Measurements from ENCODE around the gene NEDD4L. TPM values are rescaled to one million over a fixed set of nuclear protein-coding genes. Genes with fewer than 3 reads are reported as not detected.

The NEDD4L gene
- total and polyA plus RNA-seq, 4 experiments from 2014 or later = 2.8 to 4.1 (median 3.8) TPM

- no peak for DNase-seq
- intact Hi-C loops (cut with micrococcal nuclease) = no loop called here
- Histone ChIP-seq H3K4me3 (ENCODE audit: low read length in 2 of 2) (no peak overlapping the region), H3K9me3 (ENCODE audit: control insufficient read depth in 1 of 2, low read length in 2 of 2) (no peaks in the 10 kb centered on the region), H3K27me3 (ENCODE audit: insufficient read depth, low read length) (no peaks in the 10 kb centered on the region), H3K4me1 (ENCODE audit: insufficient read depth, low read length) (no peaks in the 10 kb centered on the region), H3K27ac (ENCODE audit: low read depth, low read length) (no peak overlapping the region), H3K36me3 (ENCODE audit: insufficient read depth, low read length) (no peaks in the 10 kb centered on the region)
- Mint-ChIP-seq H3K27ac (no peak overlapping the region), H3K9me3 (no peaks in the 10 kb centered on the region), H3K4me1 (no peaks in the 10 kb centered on the region), H3K36me3 (no peaks in the 10 kb centered on the region), H3K4me3 (no peak overlapping the region), H3K27me3 (peaks cover 2 to 20% of the 10 kb centered on the region in 2 donors)
- ChIA-PET CTCF (ENCODE audit: partially characterized antibody) (no interaction called here), POLR2A (ENCODE audit: partially characterized antibody) (no interaction called here)
Measured at GRCh38 chr18:58061349-58061748, 17.3 kb downstream of the NEDD4L start.

GRCh38 chr18:58064406-58064998, 20.5 kb downstream of the NEDD4L start:
- H3K4me3 Mint-ChIP-seq = no peak overlapping the region
- DNase-seq = no peak
- no peak overlapping the region for H3K4me3 ChIP-seq (ENCODE audit: low read length in 2 of 2)
- no peak overlapping the region for H3K27ac Mint-ChIP-seq
- H3K4me1 ChIP-seq (ENCODE audit: insufficient read depth, low read length) = no peaks in the 10 kb centered on the region
- ChIA-PET POLR2A (ENCODE audit: partially characterized antibody) (interaction anchor here (0.5 kb wide), 1 partner anchor 87 kb away, joined by 3 read pairs; no protein-coding TSS in a partner anchor), CTCF (ENCODE audit: partially characterized antibody) (interaction anchor here (1.1 to 1.4 kb wide), 2 partner anchors 10 to 11 kb away, joined by 3 read pairs; no protein-coding TSS in a partner anchor)
- no peaks in the 10 kb centered on the region for H3K27me3 ChIP-seq (ENCODE audit: insufficient read depth, low read length)
- no peaks in the 10 kb centered on the region for H3K4me1 Mint-ChIP-seq
- no peak overlapping the region for H3K27ac ChIP-seq (ENCODE audit: low read depth, low read length)
- H3K9me3 Mint-ChIP-seq = peaks cover 0 to 2% (median 0%) of the 10 kb centered on the region in 8 donors
- H3K36me3 ChIP-seq (ENCODE audit: insufficient read depth, low read length) = no peaks in the 10 kb centered on the region
- intact Hi-C loops (cut with micrococcal nuclease) = no loop called here
- peaks cover 2 to 27% of the 10 kb centered on the region in 2 donors for H3K27me3 Mint-ChIP-seq
- H3K9me3 ChIP-seq (ENCODE audit: control insufficient read depth in 1 of 2, low read length in 2 of 2) = no peaks in the 10 kb centered on the region
- H3K36me3 Mint-ChIP-seq = no peaks in the 10 kb centered on the region

- peaks cover 2 to 25% of the 10 kb centered on the region in 2 donors for H3K27me3 Mint-ChIP-seq
- POLR2A ChIA-PET (ENCODE audit: partially characterized antibody) = no interaction called here
Measured at GRCh38 chr18:58065956-58066355, 21.9 kb downstream of the NEDD4L start.

GRCh38 chr18:58067601-58068000, 23.6 kb downstream of the NEDD4L start:
- Mint-ChIP-seq H3K27me3 (peaks cover 0 to 22% of the 10 kb centered on the region in 2 donors), H3K4me1 (no peaks in the 10 kb centered on the region), H3K27ac (no peak overlapping the region), H3K36me3 (no peaks in the 10 kb centered on the region), H3K9me3 (peaks cover 0 to 2% (median 0%) of the 10 kb centered on the region in 8 donors), H3K4me3 (no peak overlapping the region)
- H3K27me3 ChIP-seq (ENCODE audit: insufficient read depth, low read length) = no peaks in the 10 kb centered on the region
- no peak overlapping the region for H3K27ac ChIP-seq (ENCODE audit: low read depth, low read length)
- no peak overlapping the region for H3K4me3 ChIP-seq (ENCODE audit: low read length in 2 of 2)
- no peak for DNase-seq
- H3K9me3 ChIP-seq (ENCODE audit: control insufficient read depth in 1 of 2, low read length in 2 of 2) = no peaks in the 10 kb centered on the region
- ChIA-PET POLR2A (ENCODE audit: partially characterized antibody) (no interaction called here), CTCF (ENCODE audit: partially characterized antibody) (interaction anchor here (0.5 kb wide), 1 partner anchor 239 kb away, joined by 3 read pairs; no protein-coding TSS in a partner anchor)
- intact Hi-C loops (cut with micrococcal nuclease) = no loop called here
- no peaks in the 10 kb centered on the region for H3K4me1 ChIP-seq (ENCODE audit: insufficient read depth, low read length)
- H3K36me3 ChIP-seq (ENCODE audit: insufficient read depth, low read length) = no peaks in the 10 kb centered on the region

More at GRCh38 chr18:58065956-58066355, 21.9 kb downstream of the NEDD4L start:
- DNase-seq = no peak
- Histone ChIP-seq H3K4me3 (ENCODE audit: low read length in 2 of 2) (no peak overlapping the region), H3K4me1 (ENCODE audit: insufficient read depth, low read length) (no peaks in the 10 kb centered on the region), H3K36me3 (ENCODE audit: insufficient read depth, low read length) (no peaks in the 10 kb centered on the region), H3K27me3 (ENCODE audit: insufficient read depth, low read length) (no peaks in the 10 kb centered on the region), H3K9me3 (ENCODE audit: control insufficient read depth in 1 of 2, low read length in 2 of 2) (no peaks in the 10 kb centered on the region), H3K27ac (ENCODE audit: low read depth, low read length) (no peak overlapping the region)
- Mint-ChIP-seq H3K9me3 (peaks cover 0 to 2% (median 0%) of the 10 kb centered on the region in 8 donors), H3K36me3 (no peaks in the 10 kb centered on the region), H3K27ac (no peak overlapping the region), H3K4me3 (no peak overlapping the region), H3K4me1 (no peaks in the 10 kb centered on the region)
- intact Hi-C loops (cut with micrococcal nuclease) = no loop called here
- CTCF ChIA-PET (ENCODE audit: partially characterized antibody) = no interaction called here

GRCh38 chr18:58069099-58069498, 25.1 kb downstream of the NEDD4L start:
- H3K4me1 Mint-ChIP-seq = no peaks in the 10 kb centered on the region
- no peaks in the 10 kb centered on the region for H3K9me3 ChIP-seq (ENCODE audit: control insufficient read depth in 1 of 2, low read length in 2 of 2)
- intact Hi-C loops (cut with micrococcal nuclease) = no loop called here
- no peak overlapping the region for H3K4me3 ChIP-seq (ENCODE audit: low read length in 2 of 2)
- H3K27ac Mint-ChIP-seq = no peak overlapping the region
- H3K36me3 ChIP-seq (ENCODE audit: insufficient read depth, low read length) = no peaks in the 10 kb centered on the region
- H3K27me3 Mint-ChIP-seq = peaks cover 2 to 22% of the 10 kb centered on the region in 2 donors
- no peaks in the 10 kb centered on the region for H3K4me1 ChIP-seq (ENCODE audit: insufficient read depth, low read length)
- ChIA-PET CTCF (ENCODE audit: partially characterized antibody) (no interaction called here), POLR2A (ENCODE audit: partially characterized antibody) (no interaction called here)
- H3K27me3 ChIP-seq (ENCODE audit: insufficient read depth, low read length) = no peaks in the 10 kb centered on the region
- DNase-seq = no peak
- no peak overlapping the region for H3K27ac ChIP-seq (ENCODE audit: low read depth, low read length)
- H3K36me3 Mint-ChIP-seq = no peaks in the 10 kb centered on the region
- peaks cover 0 to 2% (median 0%) of the 10 kb centered on the region in 8 donors for H3K9me3 Mint-ChIP-seq
- H3K4me3 Mint-ChIP-seq = no peak overlapping the region

- DNase-seq = no peak
- POLR2A ChIA-PET (ENCODE audit: partially characterized antibody) = no interaction called here
- H3K27ac ChIP-seq (ENCODE audit: low read depth, low read length) = no peak overlapping the region
- CTCF ChIA-PET (ENCODE audit: partially characterized antibody) = no interaction called here
- H3K4me1 Mint-ChIP-seq = no peaks in the 10 kb centered on the region
- H3K27me3 Mint-ChIP-seq = peaks cover 2 to 20% of the 10 kb centered on the region in 2 donors
- intact Hi-C loops (cut with micrococcal nuclease) = no loop called here
- H3K4me3 ChIP-seq (ENCODE audit: low read length in 2 of 2) = no peak overlapping the region
- no peak overlapping the region for H3K4me3 Mint-ChIP-seq
- H3K36me3 ChIP-seq (ENCODE audit: insufficient read depth, low read length) = no peaks in the 10 kb centered on the region
- H3K36me3 Mint-ChIP-seq = no peaks in the 10 kb centered on the region
- H3K27me3 ChIP-seq (ENCODE audit: insufficient read depth, low read length) = no peaks in the 10 kb centered on the region
- H3K9me3 ChIP-seq (ENCODE audit: control insufficient read depth in 1 of 2, low read length in 2 of 2) = no peaks in the 10 kb centered on the region
- no peak overlapping the region for H3K27ac Mint-ChIP-seq
- no peaks in the 10 kb centered on the region for H3K4me1 ChIP-seq (ENCODE audit: insufficient read depth, low read length)
- peaks cover 0 to 2% (median 0%) of the 10 kb centered on the region in 8 donors for H3K9me3 Mint-ChIP-seq
Measured at GRCh38 chr18:58069721-58070292, 25.8 kb downstream of the NEDD4L start.

GRCh38 chr18:58076052-58076451, 32.0 kb downstream of the NEDD4L start:
- Histone ChIP-seq H3K4me1 (ENCODE audit: insufficient read depth, low read length) (no peaks in the 10 kb centered on the region), H3K4me3 (ENCODE audit: low read length in 2 of 2) (no peak overlapping the region), H3K27me3 (ENCODE audit: insufficient read depth, low read length) (peaks cover 3% of the 10 kb centered on the region), H3K27ac (ENCODE audit: low read depth, low read length) (no peak overlapping the region), H3K9me3 (ENCODE audit: control insufficient read depth in 1 of 2, low read length in 2 of 2) (no peaks in the 10 kb centered on the region), H3K36me3 (ENCODE audit: insufficient read depth, low read length) (no peaks in the 10 kb centered on the region)
- Mint-ChIP-seq H3K9me3 (peaks cover 0 to 1% (median 0%) of the 10 kb centered on the region in 8 donors), H3K27me3 (peaks cover 5 to 9% of the 10 kb centered on the region in 2 donors), H3K4me3 (no peak overlapping the region), H3K4me1 (no peaks in the 10 kb centered on the region), H3K27ac (no peak overlapping the region), H3K36me3 (no peaks in the 10 kb centered on the region)
- intact Hi-C loops (cut with micrococcal nuclease) = no loop called here
- ChIA-PET POLR2A (ENCODE audit: partially characterized antibody) (no interaction called here), CTCF (ENCODE audit: partially characterized antibody) (no interaction called here)
- DNase-seq = no peak
